Measurements from ENCODE around the gene TMEM192.

DNA sequence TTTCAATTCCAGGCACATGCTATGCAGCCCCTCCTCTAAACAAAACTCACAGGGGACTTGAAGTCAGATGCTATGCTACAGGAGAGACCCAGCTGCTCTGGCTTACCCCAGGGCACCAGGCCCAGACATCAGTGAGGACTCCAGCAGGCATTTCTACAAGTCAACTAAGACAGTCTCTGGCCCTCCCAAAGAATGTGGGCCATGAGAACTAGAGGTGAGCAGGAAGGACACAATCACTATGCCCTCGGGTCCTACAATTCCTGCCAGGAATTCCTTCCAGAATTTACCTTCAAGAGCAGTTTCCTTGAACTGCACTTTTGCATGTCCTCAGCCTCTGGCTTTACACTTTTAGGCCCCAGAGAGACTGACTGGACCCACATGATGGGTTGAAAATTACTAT is 17.4 kb downstream of the TMEM192 start:
- TF ChIP-seq, protein P1, sequence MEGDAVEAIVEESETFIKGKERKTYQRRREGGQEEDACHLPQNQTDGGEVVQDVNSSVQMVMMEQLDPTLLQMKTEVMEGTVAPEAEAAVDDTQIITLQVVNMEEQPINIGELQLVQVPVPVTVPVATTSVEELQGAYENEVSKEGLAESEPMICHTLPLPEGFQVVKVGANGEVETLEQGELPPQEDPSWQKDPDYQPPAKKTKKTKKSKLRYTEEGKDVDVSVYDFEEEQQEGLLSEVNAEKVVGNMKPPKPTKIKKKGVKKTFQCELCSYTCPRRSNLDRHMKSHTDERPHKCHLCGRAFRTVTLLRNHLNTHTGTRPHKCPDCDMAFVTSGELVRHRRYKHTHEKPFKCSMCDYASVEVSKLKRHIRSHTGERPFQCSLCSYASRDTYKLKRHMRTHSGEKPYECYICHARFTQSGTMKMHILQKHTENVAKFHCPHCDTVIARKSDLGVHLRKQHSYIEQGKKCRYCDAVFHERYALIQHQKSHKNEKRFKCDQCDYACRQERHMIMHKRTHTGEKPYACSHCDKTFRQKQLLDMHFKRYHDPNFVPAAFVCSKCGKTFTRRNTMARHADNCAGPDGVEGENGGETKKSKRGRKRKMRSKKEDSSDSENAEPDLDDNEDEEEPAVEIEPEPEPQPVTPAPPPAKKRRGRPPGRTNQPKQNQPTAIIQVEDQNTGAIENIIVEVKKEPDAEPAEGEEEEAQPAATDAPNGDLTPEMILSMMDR (IDR thresholded peaks at IDR 0.05), result no peak
- TF ChIP-seq EZH2 (IDR thresholded peaks at IDR 0.05; ENCODE audit: borderline replicate concordance, insufficient read depth, low read depth, low read length, poor library complexity, severe bottlenecking), result no peak
